ENCODE results near the gene PIMREG.
A peak's percentile ranks its signal among the peaks of the same experiment; 100 is the strongest.

The PIMREG gene

GRCh38 chr17:6462692-6463091 lies 18.4 kb downstream of the PIMREG start:
- DNase-seq: no peak

- no peak for DNase-seq
Observed at GRCh38 chr17:6463616-6464445, 19.6 kb downstream of the PIMREG start.

- no peak for DNase-seq
Observed at GRCh38 chr17:6464446-6465041, 20.3 kb downstream of the PIMREG start.

- no peak for DNase-seq
Observed at GRCh38 chr17:6465206-6466003, 21.1 kb downstream of the PIMREG start.

- no peak for DNase-seq
Observed at GRCh38 chr17:6467567-6467966, 23.3 kb downstream of the PIMREG start.

GRCh38 chr17:6468051-6468790 lies 24.0 kb downstream of the PIMREG start:
- DNase-seq: no peak

- DNase-seq: no peak
Observed at GRCh38 chr17:6470146-6470718, 26.0 kb downstream of the PIMREG start.

- DNase-seq: no peak
Observed at GRCh38 chr17:6470751-6471521, 26.7 kb downstream of the PIMREG start.

- DNase-seq: peak in 1 of 4 experiments; percentile 21
Observed at GRCh38 chr17:6471531-6472465, 27.5 kb downstream of the PIMREG start.

- DNase-seq: no peak
Observed at GRCh38 chr17:6472517-6472916, 28.3 kb downstream of the PIMREG start.

GRCh38 chr17:6473128-6473767 lies 29.0 kb downstream of the PIMREG start:
- DNase-seq: peak; percentile 78 to 87 (median 84)

- no peak for DNase-seq
Observed at GRCh38 chr17:6474376-6474775, 30.1 kb downstream of the PIMREG start.

- no peak for DNase-seq
Observed at GRCh38 chr17:6474906-6475305, 30.7 kb downstream of the PIMREG start.

- DNase-seq: no peak
Observed at GRCh38 chr17:6475411-6475810, 31.2 kb downstream of the PIMREG start.

- DNase-seq: no peak
Observed at GRCh38 chr17:6476076-6476809, 32.0 kb downstream of the PIMREG start.

- DNase-seq: no peak
Observed at GRCh38 chr17:6476810-6477179, 32.5 kb downstream of the PIMREG start.

GRCh38 chr17:6477831-6478383 lies 33.7 kb downstream of the PIMREG start:
- no peak for DNase-seq

- no peak for DNase-seq
Observed at GRCh38 chr17:6478486-6478885, 34.2 kb downstream of the PIMREG start.
